ENCODE data around the gene CATSPER2.
"Not testable (repeated sequence)": the region's sequence is repeated elsewhere in the genome, so short reads cannot be mapped to it uniquely, and the experiment has no call there.

CATSPER2 gene

GRCh38 chr15:43648649-43649429 lies at the start of gene CATSPER2:
TSS of gene CATSPER2 (minus strand) at chr15:43648844. CDS start at chr15:43648061, 783 bp downstream.
- DNase-seq (ENCODE audit: low read depth, low spot score): no peak
- H3K4me1 ChIP-seq (ENCODE audit: insufficient read depth, insufficient read length): no peaks in the 10 kb centered on the region
- H3K9ac ChIP-seq (ENCODE audit: insufficient read length, low read depth): no peak within 1 kb of the TSS
- TF ChIP-seq YY1 (IDR thresholded peaks at IDR 0.05; ENCODE audit: insufficient read depth, insufficient read length): no peak
- TF ChIP-seq ZNF274 (IDR thresholded peaks at IDR 0.05; ENCODE audit: low read depth, low read length): no peak
- TF ChIP-seq SUZ12 (IDR thresholded peaks at IDR 0.05; ENCODE audit: extremely low read depth, insufficient read depth, insufficient read length): no peak
- peaks cover 4% of the 10 kb centered on the region for H3K36me3 ChIP-seq (ENCODE audit: insufficient read depth, insufficient read length, low read length)
- H3K27me3 ChIP-seq (ENCODE audit: insufficient read depth, insufficient read length): no peaks in the 10 kb centered on the region
- no peak within 1 kb of the TSS for H3K4me3 ChIP-seq (ENCODE audit: insufficient read length, low read depth)
- peaks cover 15% of the 10 kb centered on the region; the same call in 1 of the 2 replicates for H3K9me3 ChIP-seq (ENCODE audit: insufficient read depth, low read length)

- not testable (repeated sequence) for H3K9me3 ChIP-seq (ENCODE audit: insufficient read depth, low read length); H3K36me3 ChIP-seq (ENCODE audit: insufficient read depth, insufficient read length, low read length); DNase-seq (ENCODE audit: low read depth, low spot score); H3K27me3 ChIP-seq (ENCODE audit: insufficient read depth, insufficient read length); H3K4me3 ChIP-seq (ENCODE audit: insufficient read length, low read depth); H3K4me1 ChIP-seq (ENCODE audit: insufficient read depth, insufficient read length); H3K9ac ChIP-seq (ENCODE audit: insufficient read length, low read depth)
Measured at GRCh38 chr15:43693148-43694022, 44.7 kb upstream of the CATSPER2 start, which contains the start of gene CKMT1A. TSS of gene CKMT1A (plus strand) at chr15:43693859. CDS start at chr15:43694051, 192 bp downstream.

GRCh38 chr15:43692679-43693078 lies 44.0 kb upstream of the CATSPER2 start:
- H3K4me1 ChIP-seq (ENCODE audit: insufficient read depth, insufficient read length); H3K9me3 ChIP-seq (ENCODE audit: insufficient read depth, low read length); DNase-seq (ENCODE audit: low read depth, low spot score); H3K4me3 ChIP-seq (ENCODE audit: insufficient read length, low read depth); H3K27me3 ChIP-seq (ENCODE audit: insufficient read depth, insufficient read length); H3K9ac ChIP-seq (ENCODE audit: insufficient read length, low read depth); H3K36me3 ChIP-seq (ENCODE audit: insufficient read depth, insufficient read length, low read length): not testable (repeated sequence)

GRCh38 chr15:43689604-43690301 lies 41.1 kb upstream of the CATSPER2 start:
- not testable (repeated sequence) for H3K9ac ChIP-seq (ENCODE audit: insufficient read length, low read depth); H3K9me3 ChIP-seq (ENCODE audit: insufficient read depth, low read length); H3K36me3 ChIP-seq (ENCODE audit: insufficient read depth, insufficient read length, low read length); H3K27me3 ChIP-seq (ENCODE audit: insufficient read depth, insufficient read length); H3K4me3 ChIP-seq (ENCODE audit: insufficient read length, low read depth); DNase-seq (ENCODE audit: low read depth, low spot score); H3K4me1 ChIP-seq (ENCODE audit: insufficient read depth, insufficient read length)

- H3K27me3 ChIP-seq (ENCODE audit: insufficient read depth, insufficient read length); H3K4me3 ChIP-seq (ENCODE audit: insufficient read length, low read depth); H3K4me1 ChIP-seq (ENCODE audit: insufficient read depth, insufficient read length); DNase-seq (ENCODE audit: low read depth, low spot score); H3K9me3 ChIP-seq (ENCODE audit: insufficient read depth, low read length); H3K9ac ChIP-seq (ENCODE audit: insufficient read length, low read depth); H3K36me3 ChIP-seq (ENCODE audit: insufficient read depth, insufficient read length, low read length): not testable (repeated sequence)
Measured at GRCh38 chr15:43674175-43674574, 25.5 kb upstream of the CATSPER2 start.

GRCh38 chr15:43666177-43666576 lies 17.5 kb upstream of the CATSPER2 start:
- H3K27me3 ChIP-seq (ENCODE audit: insufficient read depth, insufficient read length); H3K36me3 ChIP-seq (ENCODE audit: insufficient read depth, insufficient read length, low read length); H3K4me1 ChIP-seq (ENCODE audit: insufficient read depth, insufficient read length); H3K4me3 ChIP-seq (ENCODE audit: insufficient read length, low read depth); H3K9ac ChIP-seq (ENCODE audit: insufficient read length, low read depth); DNase-seq (ENCODE audit: low read depth, low spot score); H3K9me3 ChIP-seq (ENCODE audit: insufficient read depth, low read length): not testable (repeated sequence)

GRCh38 chr15:43663333-43663732 lies 14.7 kb upstream of the CATSPER2 start:
- H3K4me1 ChIP-seq (ENCODE audit: insufficient read depth, insufficient read length); H3K27me3 ChIP-seq (ENCODE audit: insufficient read depth, insufficient read length); H3K9ac ChIP-seq (ENCODE audit: insufficient read length, low read depth); H3K4me3 ChIP-seq (ENCODE audit: insufficient read length, low read depth); DNase-seq (ENCODE audit: low read depth, low spot score); H3K36me3 ChIP-seq (ENCODE audit: insufficient read depth, insufficient read length, low read length); H3K9me3 ChIP-seq (ENCODE audit: insufficient read depth, low read length): not testable (repeated sequence)

GRCh38 chr15:43662293-43662692 lies 13.6 kb upstream of the CATSPER2 start:
- DNase-seq (ENCODE audit: low read depth, low spot score); H3K4me1 ChIP-seq (ENCODE audit: insufficient read depth, insufficient read length): not testable (repeated sequence)

GRCh38 chr15:43659727-43660126 lies 11.1 kb upstream of the CATSPER2 start:
- not testable (repeated sequence) for H3K9ac ChIP-seq (ENCODE audit: insufficient read length, low read depth); H3K27me3 ChIP-seq (ENCODE audit: insufficient read depth, insufficient read length); H3K4me3 ChIP-seq (ENCODE audit: insufficient read length, low read depth); H3K9me3 ChIP-seq (ENCODE audit: insufficient read depth, low read length); H3K4me1 ChIP-seq (ENCODE audit: insufficient read depth, insufficient read length); H3K36me3 ChIP-seq (ENCODE audit: insufficient read depth, insufficient read length, low read length); DNase-seq (ENCODE audit: low read depth, low spot score)

More at GRCh38 chr15:43662293-43662692, 13.6 kb upstream of the CATSPER2 start:
- H3K27me3 ChIP-seq (ENCODE audit: insufficient read depth, insufficient read length); H3K4me3 ChIP-seq (ENCODE audit: insufficient read length, low read depth); H3K9me3 ChIP-seq (ENCODE audit: insufficient read depth, low read length); H3K36me3 ChIP-seq (ENCODE audit: insufficient read depth, insufficient read length, low read length); H3K9ac ChIP-seq (ENCODE audit: insufficient read length, low read depth): not testable (repeated sequence)

GRCh38 chr15:43649430-43649926 lies 834 bp upstream of the CATSPER2 start:
- H3K27me3 ChIP-seq (ENCODE audit: insufficient read depth, insufficient read length); DNase-seq (ENCODE audit: low read depth, low spot score): not testable (repeated sequence)

More at GRCh38 chr15:43649430-43649926, 834 bp upstream of the CATSPER2 start:
- H3K9ac ChIP-seq (ENCODE audit: insufficient read length, low read depth); H3K4me1 ChIP-seq (ENCODE audit: insufficient read depth, insufficient read length); H3K4me3 ChIP-seq (ENCODE audit: insufficient read length, low read depth); H3K36me3 ChIP-seq (ENCODE audit: insufficient read depth, insufficient read length, low read length): not testable (repeated sequence)
- H3K9me3 ChIP-seq (ENCODE audit: insufficient read depth, low read length): peaks cover 15% of the 10 kb centered on the region; the same call in 1 of the 2 replicates

Measured in NT2/D1 (cell line).